HG02588 (cell line): ENCODE results near the gene ORC2.

Experiments
- ATAC-seq: cut with Tn5 transposase; IDR thresholded peaks from one replicate; pipeline ENCODE4 v1.9.1; 2021; ENCODE audit warnings: mild to moderate bottlenecking, moderate library complexity; ENCODE audit not compliant: unreplicated experiment

The ORC2 gene

DNA sequence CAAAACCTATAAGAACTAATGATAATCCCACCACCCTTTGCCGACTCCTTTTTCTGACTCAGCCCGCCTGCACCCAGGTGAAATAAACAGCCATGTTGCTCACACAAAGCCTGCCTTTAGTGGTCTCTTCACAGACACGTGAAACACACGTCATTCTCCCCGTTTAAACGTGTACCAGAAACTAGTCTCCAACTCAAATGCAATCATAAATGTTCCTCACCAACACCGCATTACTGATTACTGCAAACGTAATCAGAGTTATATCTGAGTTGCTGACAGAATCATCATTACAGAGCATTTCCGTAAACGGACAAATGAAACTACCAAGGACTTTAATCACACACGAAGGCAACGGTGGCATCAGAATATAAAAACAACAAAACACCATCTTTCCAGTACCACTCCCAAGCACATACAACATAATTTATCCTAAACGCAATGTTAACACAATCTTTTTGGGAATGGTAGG, 100.9 kb downstream of the ORC2 start:
- ATAC-seq: no peak

DNA sequence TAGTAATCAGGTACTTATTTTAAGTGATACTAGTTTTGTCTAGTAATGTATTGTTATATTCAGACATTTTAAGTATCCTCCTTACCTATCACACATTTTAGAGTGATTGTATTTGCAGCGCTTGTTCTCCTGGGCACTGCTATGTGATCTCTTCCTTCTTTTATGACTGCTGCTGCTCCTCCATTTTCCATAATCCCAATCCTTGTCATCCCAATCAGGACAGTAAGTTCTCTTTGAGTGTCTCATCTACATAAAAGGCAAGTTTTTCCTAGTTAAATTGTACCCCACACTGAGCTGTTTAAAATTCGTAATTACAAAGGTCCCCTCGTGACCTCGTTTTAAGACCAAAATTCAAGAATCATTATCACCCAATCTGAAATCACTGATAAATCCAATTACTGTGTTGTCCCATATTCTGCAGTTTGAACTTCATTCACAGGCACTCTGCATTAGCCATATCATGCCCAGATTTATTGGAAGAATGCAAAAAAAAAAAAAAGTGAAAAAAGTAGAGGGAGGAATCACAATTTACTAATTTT, 101.8 kb downstream of the ORC2 start:
- no peak for ATAC-seq

- no peak for ATAC-seq
Measured at GRCh38 chr2:200860092-200860795, 103.2 kb downstream of the ORC2 start.
